ENCODE measurements around the gene ST8SIA6.
"Not testable (repeated sequence)": the region's sequence is repeated elsewhere in the genome, so short reads cannot be mapped to it uniquely, and the experiment has no call there.

Gene ST8SIA6

GRCh38 chr10:17425584-17426262 lies 28.7 kb downstream of the ST8SIA6 start:
- peak; percentile 39 for DNase-seq

- DNase-seq = no peak
These were observed 30.7 kb downstream of the ST8SIA6 start for GRCh38 chr10:17423632-17424186.

DNA sequence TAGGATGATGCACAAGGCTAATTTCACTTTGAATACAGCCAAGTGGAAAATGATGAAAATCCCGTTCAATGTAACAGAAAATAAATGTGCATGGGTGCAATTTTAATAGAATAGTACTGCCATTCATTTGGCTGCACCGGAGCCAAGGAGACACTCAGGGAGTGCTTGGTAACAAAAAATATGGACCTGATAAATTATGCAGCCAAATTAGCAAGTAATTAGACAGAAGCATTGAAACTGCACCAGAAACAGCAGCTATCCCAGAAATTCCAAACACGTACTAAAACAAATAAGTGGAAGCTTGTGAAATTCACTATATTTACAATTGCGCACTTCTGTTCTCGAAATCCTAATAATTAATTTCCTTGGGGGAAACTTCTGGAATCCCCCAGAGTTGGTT lies 31.5 kb downstream of the ST8SIA6 start:
- no peak for DNase-seq

DNA sequence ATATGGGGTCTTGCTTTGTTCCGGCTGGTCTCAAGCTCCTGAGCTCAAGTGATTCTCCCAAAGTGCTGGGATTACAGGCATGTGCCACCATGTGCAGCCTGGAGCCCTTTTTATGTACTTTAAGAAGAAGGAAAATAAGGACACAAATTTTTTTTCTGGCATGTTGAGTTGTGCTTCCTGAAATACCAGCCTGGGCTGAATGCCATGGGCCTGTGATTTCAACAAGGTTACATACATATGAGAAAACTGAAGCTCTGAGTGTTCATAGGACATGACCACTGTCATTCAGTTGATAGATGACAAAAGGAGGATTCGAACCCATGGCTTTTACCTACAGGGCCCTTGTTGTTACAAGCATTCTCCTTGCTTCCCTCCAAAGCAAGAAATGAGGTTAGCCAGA lies 36.1 kb downstream of the ST8SIA6 start:
- DNase-seq = no peak

DNA sequence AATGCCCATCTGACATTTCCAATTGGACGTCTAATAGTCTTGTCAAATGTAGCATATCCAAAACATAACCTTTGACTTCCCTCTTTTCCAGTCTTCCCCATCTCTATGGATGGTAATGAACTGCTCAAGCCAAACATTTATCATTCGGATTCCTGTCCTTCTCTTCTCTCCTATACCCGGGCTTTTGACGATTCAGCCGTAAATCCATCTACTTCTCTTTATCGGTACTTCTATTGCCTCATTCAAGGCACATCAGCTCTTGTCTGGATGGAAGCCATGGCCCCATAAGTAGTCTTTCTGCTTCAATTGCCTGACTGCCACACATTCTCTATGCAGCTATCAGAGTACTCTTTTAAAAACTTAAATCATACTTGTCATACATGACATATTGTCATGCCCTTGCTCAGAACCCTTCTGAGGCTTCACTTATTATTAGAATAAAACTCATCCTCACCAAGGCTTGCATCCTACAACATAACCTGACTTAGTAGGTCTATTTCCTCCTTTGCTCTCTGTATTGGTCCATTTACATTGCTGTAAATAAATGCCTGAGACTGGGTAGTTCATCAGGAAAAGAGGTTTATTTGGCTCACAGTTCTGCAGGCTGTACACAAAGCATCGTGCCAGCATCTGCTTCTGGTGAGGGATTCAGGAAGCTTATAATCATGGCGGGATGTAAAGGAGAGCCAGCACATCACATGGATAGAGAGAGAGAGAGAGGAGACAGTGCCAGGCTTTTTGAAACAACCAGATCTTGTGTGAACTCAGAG lies 37.8 kb downstream of the ST8SIA6 start:
- no peak for DNase-seq

DNA sequence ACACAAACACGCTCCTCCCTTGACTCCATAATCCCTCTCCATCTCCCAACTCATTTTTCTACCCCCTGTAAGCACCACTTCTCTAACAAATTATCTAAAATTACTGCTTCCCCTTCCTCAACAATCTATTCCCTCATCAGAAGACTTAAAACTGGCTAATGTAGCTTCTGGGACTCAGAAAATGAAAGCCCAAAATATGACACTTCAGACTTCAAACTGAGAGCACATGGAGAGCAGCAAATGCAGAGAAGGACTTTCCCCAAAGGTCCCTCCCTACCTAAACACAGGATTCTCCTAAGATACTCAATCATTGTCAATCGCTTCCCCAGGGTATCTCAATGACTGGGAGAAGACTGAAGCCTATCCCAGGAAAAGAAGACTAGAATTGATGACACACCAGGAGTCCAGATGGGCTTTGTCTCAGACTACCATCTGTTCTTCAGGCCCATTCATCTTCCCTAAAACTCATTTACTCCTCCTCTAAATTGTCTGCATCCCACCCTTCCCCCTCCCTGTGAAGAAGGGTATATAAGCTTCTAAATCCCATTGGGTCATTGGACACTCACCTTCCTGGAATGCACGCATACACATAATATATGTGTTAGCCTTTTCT lies 39.2 kb downstream of the ST8SIA6 start:
- DNase-seq = no peak

DNA sequence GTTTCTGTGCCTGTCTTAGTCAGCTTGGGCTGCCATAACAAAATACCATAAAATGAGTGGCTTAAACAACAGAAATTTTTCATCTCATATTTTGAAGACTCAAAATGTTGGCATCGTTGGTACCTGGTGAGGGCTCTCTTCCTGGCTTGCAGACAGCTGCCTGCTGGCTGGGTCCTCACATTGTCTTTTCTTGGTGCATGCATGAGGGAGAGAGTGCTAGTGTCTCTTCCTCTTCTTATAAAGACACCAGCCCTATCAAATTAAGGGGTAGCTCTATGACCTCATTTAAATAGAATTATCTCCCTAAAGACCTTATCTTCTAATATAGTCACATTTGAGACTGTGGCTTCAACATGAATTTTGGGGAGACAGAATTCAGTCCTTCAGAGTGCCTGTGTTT lies 39.9 kb downstream of the ST8SIA6 start:
- no peak for DNase-seq

DNA sequence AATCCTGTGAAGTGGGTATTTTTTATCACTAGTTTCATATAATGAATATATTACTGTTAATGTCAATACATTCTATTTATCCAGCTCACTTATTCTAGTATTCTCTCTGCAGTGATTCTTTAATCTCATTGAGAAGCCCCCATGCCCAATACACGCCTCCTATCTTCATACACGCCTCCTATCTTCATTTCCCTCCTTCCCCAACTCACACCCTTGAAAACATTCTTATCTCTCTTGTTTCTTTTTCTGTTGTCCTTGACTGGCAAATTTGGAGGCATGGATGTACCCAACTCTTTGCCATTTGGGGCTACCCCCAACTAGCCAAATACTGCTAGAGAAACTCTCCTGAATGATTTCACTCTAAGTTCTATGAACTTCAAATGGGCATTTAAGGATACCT lies 40.5 kb downstream of the ST8SIA6 start:
- DNase-seq = no peak

DNA sequence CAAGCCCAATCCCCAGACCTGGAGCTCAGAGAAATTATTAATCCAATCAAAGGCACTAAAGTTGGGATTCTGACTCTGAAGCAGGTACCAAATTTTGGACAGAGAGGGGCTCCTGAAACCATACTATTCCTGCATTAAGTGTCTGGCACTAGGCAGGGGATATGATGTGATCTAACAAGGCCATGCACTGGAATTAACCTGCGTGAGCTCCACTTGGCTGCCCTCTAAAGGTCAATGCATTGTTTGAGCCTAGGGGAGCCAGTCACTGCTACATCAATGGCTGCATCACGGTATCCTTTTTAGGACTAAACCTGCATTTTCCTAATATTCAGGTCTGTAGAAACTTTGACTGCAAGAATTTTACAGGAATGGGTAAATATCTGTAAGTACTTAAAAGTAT lies 42.1 kb downstream of the ST8SIA6 start:
- DNase-seq = no peak

DNA sequence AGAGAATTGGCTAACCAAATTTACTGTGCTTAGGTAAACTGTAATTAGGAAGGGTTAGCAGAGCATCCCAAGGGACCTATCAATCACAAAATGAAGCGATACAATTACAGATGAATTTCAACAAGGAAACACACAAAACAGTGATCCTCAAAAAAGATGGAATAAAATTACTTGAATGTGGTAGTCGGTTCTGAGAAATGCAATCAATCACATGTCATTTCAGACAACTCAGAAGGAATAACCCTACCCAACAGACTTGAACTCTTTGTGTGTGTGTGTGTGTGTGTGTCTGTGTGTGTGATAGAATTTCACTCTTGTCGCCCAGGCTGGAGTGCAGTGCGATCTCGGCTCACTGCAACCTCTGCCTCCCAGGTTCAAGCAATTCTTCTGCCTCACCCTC lies 43.5 kb downstream of the ST8SIA6 start:
- no peak for DNase-seq

DNA sequence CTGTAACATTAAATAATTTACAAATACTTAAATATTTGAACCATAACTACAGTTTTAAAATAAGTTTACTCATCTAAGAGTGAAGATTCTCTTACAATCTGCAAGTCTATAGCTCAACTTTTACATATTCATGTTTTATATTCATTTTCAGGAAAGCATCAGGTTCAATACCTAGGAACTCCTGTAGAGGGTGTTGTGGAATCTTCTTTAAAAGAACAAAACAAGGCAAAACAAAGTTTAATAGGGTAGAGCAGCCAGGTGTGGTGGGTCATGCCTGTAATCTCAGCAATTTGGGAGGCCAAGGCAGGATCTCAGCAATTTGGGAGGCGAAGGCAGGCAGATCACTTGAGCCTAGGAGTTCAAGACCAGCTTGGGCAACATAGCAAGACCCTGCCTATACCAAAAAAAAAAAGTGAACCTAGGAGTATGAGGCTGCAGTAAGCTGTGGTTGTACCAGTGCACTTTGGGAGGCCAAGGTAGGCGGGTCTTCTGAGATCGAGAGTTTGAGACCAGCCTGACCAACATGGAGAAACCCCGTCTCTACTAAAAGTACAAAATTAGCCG lies 45.1 kb downstream of the ST8SIA6 start:
- DNase-seq = no peak

DNA sequence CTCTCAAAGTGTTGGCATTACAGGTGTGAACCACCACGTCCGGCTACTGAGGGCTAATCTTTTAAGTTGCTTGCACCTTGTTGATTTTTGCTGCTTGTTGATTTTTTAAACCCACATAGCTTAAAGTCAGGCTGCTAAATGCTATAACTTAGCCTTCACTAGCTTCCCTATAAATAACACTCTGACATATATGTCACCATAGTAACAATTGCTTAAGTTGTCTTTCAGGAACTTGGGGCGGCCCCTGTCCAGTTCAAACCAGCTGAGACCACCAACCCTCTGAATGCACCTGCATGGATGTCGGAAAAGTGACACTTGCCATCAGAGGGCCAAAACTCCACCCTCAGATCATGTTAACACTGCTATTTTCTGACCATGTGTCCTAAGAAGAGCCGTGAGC lies 47.3 kb downstream of the ST8SIA6 start:
- no peak for DNase-seq

DNA sequence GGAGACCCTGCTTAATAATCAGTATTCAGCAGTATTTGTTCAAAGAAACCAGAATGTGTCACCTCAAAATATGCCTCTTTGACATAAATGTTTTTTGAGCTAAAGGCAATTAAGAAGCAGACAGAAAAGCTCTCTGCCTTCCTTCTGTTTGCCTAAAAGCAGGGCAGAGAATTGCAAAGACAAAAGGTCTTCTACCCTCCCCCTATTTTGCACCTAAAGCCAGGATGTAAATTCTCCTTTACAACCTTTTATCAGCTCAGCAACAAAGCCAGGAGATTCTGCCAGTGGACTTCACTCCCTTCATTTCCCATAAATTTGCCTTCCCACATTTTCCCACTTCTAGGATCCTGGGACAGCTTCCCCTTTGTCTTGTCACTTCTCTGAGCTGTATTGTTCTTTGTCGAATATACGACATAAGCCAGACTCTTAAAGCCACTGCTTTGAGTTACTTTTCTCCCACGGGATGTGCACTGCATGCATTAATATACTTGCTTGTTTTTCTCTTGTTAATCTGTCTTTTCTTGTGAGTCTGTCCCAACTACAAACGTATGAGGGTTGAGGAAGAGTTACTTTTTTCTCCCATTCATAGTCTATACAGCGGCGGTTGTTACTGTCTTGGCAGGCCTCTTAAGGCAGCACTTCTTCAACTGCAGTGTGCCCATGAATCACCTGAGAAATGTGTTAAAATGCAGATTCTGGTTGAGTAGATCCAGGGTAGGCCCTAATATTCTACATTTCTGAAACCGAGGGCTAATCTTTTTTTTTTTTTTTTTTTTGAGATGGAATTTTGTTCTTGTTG lies 48.2 kb downstream of the ST8SIA6 start:
- no peak for DNase-seq

DNA sequence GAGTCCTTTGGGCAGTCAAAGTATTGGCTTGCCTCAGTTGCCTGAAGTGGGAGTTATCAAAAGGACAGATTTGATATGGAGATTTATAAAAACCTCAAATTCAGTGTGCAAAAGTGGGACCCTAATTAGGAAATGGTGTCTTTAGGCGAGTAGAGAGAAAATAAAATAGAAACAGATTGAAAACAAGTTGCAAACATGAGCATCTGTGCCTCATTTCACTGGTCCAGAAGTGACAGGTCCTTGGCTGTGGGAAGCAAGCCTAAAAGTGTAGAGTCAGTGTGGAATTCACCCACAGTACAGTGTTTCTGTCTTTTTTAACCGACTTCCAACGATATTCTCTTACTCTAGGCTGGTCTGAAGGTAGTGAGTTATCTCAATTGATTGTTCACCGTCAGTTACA lies 51.2 kb downstream of the ST8SIA6 start:
- no peak for DNase-seq

DNA sequence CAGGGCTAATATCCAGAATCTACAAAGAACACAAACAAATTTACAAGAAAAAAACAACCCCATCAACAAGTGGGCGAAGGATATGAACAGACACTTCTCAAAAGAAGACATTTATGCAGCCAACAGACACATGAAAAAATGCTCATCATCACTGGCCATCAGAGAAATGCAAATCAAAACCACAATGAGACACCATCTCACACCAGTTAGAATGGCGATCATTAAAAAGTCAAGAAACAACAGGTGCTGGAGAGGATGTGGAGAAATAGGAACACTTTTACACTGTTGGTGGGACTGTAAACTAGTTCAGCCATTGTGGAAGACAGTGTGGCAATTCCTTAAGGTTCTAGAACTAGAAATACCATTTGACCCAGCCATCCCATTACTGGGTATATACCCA lies 52.4 kb downstream of the ST8SIA6 start:
- DNase-seq = not testable (repeated sequence)

- no peak for DNase-seq
These were observed 58.4 kb downstream of the ST8SIA6 start for GRCh38 chr10:17396004-17396403.

- DNase-seq = peak; percentile 4
These were observed 59.5 kb downstream of the ST8SIA6 start for GRCh38 chr10:17394854-17395253.

DNA sequence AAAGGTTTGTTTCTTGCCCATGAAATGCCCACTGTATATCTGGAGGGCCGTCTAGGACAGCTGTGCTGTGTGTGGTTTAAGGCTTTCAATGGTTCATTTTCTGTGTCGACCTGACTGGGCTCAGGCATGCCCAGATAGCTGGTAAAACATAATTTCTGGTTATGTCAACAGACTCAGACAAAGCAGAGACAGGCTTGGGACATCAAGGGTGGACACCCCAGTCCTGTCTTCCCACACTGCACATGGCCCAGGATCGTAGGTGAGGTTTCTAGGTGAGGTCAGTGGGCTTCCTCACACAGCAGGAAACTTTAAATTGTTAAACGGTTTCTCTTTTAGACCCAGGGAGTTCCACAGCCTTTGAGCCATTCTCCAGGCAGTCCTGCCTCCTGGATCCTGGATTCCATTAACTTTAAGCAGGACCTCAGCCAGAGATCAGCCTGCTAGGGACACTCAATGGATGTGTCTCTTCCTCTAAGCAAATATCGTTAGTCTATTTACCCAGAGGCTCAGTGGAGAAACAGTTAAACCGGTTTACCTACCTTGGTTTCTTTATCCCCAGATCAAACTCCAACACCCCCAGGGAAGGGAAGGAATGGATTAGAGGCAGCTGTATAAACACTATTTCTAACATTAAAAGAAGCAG lies 66.4 kb downstream of the ST8SIA6 start:
- DNase-seq = no peak

DNA sequence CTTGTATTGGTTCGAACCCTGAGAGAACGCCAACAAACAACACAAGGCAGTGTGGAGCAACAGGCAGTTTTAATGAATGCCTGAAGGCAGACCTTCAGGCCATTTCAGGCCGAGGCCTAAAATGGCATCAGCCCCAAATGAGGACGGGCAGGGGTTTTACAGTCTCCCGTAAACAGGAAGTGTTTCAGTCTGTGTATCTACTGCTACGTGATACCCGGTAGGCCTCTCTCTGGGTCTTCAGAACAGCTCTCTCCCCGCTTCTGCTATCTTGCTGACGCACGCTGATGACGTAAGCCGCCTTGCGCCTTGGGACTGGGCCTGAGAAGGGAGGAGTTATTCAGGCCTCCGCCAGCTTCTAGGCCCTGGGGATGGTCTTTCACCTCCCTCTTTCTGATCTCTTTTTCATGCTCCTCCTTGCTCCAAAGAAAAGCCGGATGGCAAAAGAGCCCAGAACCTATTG lies 67.7 kb downstream of the ST8SIA6 start:
- DNase-seq = no peak

GRCh38 chr10:17386021-17386420 lies 68.4 kb downstream of the ST8SIA6 start:
- DNase-seq = no peak

DNA sequence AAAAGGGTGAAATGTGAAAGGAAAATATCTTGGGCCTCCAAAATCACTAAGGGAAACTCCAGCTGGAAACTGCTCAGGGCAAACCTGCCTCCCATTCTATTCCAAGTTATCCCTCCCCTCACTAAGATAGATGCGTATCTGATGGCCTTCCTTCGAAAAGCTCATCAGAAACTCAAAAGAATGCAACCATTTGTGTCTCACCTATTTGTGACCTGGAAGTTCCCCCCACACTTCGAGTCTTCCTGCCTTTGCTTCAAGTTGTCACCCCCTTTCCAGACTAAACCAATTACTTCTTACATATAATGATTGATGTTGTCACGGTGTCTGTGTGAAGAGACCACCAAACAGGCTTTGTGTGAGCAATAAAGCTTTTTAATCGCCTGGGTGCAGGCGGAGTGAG lies 69.3 kb downstream of the ST8SIA6 start:
- DNase-seq = no peak

Data from stimulated activated CD4-positive, alpha-beta T cell treated with anti-CD3 and anti-CD28 coated beads, Interleukin-4, amount 100 ng/mL, for 1 hour (primary cell).